GM21576 (cell line): ENCODE data around the gene SPDYE1.

Experiments used
- ATAC-seq: cut with Tn5 transposase; IDR thresholded peaks from one replicate; pipeline ENCODE4 v1.9.1; 2021; ENCODE audit warnings: mild to moderate bottlenecking, moderate library complexity; ENCODE audit not compliant: unreplicated experiment

SPDYE1 gene

GRCh38 chr7:44042221-44042620 is 44.5 kb downstream of the SPDYE1 start:
- ATAC-seq: no peak

GRCh38 chr7:44043902-44044301 is 46.2 kb downstream of the SPDYE1 start:
- ATAC-seq: no peak

DNA sequence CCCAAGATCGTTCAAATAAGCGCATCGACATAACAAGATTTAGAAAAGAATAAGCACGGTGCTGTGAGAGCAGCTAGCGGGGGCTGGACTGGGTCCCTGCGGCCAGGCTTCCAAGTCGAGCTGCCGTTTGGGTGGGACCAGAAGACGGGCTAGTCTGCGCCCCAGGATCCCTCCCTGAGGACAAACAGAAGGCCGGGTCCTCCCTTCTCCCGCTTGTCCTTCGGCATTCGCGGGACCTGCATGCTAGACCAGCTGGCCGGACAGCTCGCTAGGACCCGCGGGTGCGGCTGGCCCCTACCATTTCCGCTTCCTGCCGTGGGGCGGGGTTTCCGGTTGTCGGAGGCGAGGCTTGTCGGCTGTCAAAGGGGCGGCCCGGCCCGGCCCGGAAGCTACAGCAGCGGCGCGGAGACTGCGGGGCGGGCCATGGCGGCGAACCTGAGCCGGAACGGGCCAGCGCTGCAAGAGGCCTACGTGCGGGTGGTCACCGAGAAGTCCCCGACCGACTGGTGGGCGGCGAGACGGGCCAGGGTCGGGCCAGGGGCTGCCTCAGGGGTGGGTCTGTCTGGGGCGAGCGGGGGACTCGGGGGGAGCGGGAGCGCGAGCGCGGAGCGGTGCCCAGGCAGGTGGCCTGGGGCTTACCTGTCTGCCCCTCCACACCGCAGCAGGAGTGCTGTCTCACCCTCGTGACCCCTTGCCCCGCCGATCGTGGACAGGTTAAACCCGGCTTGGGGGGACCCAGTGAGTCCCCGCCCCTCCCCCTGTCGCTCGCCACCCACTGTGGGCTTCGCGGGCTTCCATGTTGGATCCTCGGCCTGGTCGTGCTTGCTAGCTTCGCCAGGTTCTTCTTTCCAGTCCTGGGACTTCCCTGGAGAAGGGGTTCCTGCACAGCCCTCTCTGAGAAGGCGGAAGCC is 46.9 kb downstream of the SPDYE1 start, which contains the start of gene DBNL:
Gene DBNL (plus strand): TSS at position 388 of the 911 bp plus-strand sequence. CDS start 36 bp downstream, at position 424.
- peak; percentile 62 for ATAC-seq

- ATAC-seq: no peak
These were observed 47.7 kb downstream of the SPDYE1 start for GRCh38 chr7:44045226-44046014.

- peak; percentile 64 for ATAC-seq
These were observed 48.8 kb downstream of the SPDYE1 start for GRCh38 chr7:44046321-44047061.

DNA sequence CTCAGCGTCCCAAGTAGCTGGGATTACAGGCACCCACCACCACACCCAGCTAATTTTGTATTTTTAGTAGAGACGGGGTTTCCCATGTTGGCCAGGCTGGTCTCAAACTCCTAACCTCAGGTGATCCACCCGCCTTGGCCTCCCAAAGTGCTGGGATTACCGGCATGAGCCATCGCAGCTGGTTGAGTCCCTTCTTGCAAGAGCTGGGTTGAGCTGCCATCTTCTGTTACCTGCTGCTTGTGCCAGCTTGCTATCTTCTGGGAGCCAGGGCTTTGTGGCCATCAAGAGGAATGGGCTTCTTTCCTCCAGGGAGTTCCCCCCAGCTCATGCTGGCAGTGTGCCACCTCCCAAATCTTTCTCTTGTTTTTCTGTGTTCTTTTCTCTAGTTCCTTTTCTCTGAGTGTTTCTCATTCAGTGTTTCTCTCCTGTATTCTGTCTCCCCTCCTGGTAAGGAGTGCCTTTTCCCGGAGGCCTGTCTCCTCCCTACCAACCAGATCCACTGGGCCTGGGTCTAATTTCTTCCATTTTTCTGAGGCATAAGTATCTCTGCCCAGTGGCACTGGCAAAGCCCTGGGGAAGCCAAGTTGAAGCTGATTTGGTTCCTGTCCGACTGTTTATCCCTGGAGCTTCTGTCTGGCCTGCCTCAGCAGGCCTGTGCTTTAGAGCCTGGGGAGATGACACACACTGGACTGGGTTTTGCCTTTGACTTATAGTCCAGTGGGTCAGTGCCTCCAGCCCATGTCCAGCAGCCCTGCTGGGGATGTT is 50.5 kb downstream of the SPDYE1 start:
- ATAC-seq: no peak

DNA sequence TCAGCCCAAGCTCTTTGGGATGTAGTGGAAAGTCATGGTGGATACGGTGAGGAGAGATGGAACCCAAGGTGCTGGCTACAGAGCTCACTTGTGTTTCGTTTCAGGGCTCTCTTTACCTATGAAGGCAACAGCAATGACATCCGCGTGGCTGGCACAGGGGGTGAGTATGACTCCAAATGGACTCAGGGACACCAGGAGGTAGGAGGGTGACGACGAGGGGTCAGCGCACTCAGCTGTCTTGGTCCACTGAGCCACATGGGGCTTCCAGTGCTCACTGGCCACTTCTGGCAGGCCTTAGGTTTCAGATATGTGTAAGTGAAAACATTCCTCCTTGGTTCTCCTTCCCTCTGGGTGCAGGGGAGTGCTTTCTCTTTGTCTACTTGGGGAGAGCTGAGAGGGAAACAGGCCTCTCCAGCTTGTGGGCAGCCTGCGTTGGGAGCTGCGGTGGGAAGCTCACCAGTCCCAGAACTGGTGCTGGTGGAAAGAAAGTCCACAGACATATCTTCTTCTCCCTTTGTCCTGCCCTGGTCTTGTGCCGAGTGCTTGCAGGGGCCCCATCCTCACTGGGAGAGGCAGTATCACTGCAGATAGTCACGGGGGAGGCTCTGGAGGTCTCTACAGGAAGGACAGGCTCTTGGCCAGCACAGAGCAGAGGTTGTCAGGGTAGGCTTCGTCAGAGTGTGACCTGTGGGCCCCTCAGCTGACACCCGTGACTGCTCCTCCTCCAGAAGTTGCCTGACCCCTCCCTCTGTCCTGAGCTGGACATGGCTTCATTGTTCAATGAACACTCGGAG is 52.6 kb downstream of the SPDYE1 start:
- ATAC-seq: no peak

GRCh38 chr7:44050915-44051560 is 53.3 kb downstream of the SPDYE1 start:
- ATAC-seq: no peak

DNA sequence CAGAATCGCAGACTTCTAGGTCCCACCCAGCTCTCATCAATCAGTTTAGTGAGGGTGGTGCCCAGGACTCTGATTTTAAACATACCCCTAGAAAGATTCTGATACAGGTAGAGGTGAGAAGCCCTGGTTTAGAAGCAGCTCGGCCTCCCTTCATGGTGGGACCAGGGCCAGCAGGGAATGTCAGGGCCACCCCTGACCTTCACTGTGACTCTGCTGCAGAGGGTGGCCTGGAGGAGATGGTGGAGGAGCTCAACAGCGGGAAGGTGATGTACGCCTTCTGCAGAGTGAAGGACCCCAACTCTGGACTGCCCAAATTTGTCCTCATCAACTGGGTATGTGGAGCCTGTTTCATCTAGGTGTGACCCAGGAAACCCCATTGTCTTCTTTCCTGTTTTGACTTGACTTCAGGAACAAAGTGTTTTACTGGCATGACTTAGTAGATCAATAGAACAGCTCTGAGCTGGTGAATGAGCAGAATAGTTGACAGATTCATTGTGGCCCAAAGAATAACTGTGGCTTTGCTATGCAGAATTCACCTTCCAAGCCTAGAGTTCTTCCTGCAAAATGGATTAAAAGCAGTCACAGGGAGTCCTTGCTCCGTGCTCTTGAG is 54.0 kb downstream of the SPDYE1 start:
- ATAC-seq: no peak

GRCh38 chr7:44052771-44053365 is 55.2 kb downstream of the SPDYE1 start:
- ATAC-seq: no peak

DNA sequence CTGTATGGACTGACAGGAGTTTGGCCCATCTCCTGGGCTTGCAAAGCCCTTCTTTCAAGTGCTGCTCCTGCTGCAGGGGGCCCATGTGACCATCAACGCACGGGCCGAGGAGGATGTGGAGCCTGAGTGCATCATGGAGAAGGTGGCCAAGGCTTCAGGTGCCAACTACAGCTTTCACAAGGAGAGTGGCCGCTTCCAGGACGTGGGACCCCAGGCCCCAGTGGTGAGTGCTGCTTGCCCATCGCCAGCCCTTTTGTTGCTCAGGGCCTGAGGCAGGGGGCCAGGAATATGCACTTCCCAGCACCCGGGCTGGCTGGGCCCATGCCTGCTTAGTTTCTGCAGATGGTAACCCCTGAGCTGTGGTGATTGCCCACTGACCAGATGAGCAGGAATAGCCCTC is 59.0 kb downstream of the SPDYE1 start:
- no peak for ATAC-seq

DNA sequence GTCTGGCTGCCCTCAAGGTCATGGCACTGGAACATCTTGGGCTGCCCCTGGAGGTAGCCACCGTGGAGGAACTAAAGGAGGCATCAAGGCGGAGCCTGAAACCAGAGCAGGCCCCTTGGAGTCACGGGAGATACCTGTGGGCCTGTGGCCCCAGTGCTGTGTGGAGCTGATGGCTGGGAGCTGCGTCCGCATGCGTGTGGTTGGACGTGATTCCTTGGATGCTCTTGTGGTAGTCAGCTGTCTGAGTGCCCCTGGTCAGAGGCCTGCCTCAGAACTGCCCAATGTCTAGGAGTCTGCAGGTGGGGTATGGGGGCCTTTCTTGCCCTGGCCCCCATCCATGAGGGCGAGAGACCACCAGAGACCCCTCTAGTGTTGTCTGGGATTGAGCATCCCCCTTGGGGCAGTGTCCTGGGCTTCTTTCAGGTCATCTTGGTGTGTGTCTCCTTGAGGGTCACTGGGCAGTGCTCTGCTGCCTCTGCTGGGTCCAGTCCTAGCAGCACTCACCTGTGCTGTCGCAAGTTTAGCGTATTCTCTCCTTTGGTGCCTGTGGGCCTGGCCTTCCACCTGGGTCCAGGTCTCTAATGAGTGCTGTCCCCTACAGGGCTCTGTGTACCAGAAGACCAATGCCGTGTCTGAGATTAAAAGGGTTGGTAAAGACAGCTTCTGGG is 59.6 kb downstream of the SPDYE1 start:
- no peak for ATAC-seq

DNA sequence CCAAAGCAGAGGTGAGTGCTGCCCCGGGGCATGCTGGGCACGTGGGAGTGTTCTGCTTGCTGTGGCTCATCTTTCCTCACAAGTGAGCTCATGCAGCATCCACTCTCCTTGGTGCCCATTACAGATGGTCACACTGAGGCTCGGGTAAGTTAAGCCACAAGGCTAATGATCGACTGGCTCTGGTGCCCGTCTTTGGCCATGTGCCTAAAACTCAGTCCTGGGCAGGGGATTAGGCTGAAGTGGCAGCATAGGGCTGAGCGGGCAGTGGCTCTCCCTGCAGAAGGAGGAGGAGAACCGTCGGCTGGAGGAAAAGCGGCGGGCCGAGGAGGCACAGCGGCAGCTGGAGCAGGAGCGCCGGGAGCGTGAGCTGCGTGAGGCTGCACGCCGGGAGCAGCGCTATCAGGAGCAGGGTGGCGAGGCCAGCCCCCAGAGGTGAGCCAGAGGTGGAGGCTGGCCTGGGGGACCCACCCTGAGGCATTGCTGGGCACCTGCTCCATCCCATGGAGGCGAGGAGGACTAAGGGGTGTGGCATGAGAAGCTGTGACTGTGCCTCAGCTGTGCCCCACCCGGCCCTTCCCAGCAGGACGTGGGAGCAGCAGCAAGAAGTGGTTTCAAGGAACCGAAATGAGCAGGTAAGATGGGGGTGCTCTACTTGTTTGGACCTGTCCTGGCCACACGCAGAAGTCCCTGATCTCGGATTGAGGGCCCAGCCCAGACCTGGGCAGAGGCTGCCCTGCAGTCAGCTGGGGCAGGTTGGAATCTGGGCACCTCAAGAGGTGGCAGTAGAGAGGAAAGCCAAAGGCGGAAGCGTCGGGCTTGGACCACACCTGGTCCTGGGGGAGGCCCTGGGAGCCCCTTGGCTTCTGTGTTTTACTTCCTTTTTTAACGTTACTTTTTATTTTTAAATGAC is 60.4 kb downstream of the SPDYE1 start:
- ATAC-seq: no peak

DNA sequence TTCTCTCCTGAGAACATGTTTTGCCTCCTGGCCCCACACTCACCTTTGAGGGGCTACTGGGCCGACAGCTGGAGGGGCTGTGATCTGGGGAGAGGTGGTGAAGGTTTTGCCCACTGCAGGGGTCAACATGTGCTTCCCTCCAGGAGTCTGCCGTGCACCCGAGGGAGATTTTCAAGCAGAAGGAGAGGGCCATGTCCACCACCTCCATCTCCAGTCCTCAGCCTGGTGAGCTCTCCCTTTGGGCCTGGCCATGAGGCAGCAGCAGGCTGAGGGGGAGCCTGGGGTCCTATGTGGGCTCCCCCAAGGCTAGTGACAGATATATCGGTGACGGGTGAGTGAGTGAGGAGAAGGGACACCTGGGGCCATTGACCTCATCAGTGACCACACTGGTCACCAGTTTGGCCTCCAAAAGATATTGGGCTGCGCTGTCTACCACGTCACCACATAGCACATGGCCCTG is 61.1 kb downstream of the SPDYE1 start:
- ATAC-seq: no peak

DNA sequence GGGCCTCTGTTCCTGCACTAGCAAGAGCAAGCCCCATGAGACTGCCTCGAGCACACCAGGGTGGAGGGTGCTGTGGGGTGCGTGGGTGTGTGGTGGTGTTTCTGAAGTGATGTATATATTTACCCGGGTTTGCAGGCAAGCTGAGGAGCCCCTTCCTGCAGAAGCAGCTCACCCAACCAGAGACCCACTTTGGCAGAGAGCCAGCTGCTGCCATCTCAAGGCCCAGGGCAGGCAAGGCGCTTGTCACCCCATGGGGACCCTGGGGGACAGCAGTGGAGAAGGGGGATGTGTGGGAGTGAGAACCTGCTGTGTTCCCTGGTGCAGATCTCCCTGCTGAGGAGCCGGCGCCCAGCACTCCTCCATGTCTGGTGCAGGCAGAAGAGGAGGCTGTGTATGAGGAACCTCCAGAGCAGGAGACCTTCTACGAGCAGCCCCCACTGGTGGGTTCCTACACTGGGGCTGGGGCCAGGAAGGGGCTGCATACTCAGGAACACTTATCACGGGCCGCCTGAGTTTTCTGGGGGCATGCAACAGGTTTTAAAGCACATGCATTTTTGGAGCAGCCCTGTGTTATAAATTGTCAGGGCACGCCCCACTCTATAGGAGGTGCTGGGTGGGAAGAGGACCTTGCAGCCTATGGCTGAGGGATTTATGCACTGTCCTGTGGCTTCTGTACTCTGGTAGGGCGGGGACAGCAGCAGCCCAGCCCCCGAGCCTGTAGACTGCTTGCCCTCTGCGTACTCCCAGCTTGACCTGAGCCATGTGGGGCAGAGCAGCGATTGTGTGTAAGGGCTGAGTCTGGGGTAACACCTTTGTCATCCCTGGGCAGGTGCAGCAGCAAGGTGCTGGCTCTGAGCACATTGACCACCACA is 61.8 kb downstream of the SPDYE1 start:
- no peak for ATAC-seq
